Activated CD4-positive, alpha-beta T cell treated with anti-CD3 and anti-CD28 coated beads, Interleukin-2, amount 50 U/mL, for 48 hours (primary cell): Measurements from ENCODE around the gene ANKRD2.

Experiments
- DNase-seq, 2 experiments: peaks; one replicate each; pipeline ENCODE4 v3.0.0-alpha.2; 2020

The ANKRD2 gene

GRCh38 chr10:97598407-97599271 is 26.1 kb downstream of the ANKRD2 start:
- no peak for DNase-seq

DNA sequence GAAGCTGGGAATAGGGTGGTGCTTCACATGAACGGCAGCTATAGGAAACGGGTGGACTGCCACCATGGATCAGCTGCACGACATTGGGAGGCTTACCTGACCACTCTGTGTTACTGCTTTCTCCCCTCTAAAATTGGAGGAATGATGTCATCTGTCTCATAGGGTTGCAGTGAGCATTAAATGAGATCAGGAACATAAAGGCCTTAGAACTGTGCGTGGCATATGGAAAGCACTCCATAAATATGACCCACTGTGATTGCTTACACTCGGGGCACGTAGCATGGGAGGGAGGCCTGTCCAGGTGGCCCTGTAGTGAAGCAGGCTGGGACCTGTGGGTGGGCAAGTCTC is 26.7 kb downstream of the ANKRD2 start:
- DNase-seq = no peak

DNA sequence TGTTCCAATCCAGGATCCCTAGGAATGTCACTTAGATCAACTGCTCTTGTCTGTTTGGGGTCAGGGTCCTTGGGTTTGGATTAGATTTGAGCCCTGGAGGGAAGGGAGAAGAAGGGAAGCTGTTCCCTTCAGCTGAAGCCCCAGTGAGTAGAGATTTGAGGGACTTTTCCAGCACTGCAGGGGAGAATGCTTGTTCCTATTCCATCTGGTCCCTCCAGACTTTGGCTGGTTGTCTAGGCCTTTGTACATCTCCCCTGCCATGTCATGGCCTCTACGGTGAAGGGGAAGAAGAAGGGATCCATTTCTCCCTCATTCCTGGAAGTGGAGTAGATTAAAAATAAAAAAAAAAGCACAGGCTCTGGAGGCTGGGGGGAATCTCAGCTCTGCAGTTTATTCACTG is 28.0 kb downstream of the ANKRD2 start:
- DNase-seq = no peak

DNA sequence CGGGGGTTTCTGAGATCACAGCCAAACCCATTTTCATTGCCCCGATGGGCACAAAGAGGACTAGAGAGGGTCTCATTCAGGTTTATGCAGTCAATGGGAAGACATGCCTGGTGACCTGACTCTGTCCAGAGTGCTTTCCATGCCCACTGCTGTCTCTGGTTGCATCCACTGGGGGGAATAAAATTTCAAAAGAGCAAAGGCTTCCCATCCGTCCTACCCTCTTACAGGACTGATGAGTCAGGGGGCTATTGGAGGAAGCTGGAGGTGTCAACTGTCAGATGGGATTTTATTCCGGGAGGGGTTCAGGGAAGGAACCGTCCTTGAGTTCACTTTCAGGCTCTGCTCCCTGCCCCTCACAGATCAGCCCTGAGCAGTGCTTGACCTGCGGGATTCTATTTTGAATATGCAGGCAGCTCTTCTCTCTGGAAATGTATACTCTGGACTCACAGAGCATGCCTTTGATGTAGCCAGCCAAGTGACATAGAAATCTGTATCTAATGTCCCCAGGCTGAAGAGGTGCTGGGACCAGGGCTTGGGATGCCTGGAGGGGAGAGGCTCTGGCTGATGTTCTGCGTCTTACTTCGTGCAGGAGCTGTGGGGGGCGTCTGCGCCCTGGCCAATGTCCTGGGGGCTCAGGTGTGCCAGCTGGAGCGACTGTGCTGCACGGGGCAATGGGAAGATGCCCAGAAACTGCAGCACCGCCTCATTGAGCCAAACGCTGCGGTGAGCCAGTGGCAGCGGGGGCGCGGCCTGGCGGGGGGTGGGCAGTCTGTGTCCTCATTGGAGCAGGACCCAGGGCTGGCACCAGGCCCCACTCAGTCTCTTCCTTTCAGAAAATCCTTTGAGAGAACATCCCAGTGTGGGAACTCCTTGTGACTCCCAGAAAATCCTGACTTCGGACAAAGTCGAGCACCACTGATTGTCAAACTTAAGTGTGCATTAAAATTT is 29.0 kb downstream of the ANKRD2 start:
- no peak for DNase-seq

DNA sequence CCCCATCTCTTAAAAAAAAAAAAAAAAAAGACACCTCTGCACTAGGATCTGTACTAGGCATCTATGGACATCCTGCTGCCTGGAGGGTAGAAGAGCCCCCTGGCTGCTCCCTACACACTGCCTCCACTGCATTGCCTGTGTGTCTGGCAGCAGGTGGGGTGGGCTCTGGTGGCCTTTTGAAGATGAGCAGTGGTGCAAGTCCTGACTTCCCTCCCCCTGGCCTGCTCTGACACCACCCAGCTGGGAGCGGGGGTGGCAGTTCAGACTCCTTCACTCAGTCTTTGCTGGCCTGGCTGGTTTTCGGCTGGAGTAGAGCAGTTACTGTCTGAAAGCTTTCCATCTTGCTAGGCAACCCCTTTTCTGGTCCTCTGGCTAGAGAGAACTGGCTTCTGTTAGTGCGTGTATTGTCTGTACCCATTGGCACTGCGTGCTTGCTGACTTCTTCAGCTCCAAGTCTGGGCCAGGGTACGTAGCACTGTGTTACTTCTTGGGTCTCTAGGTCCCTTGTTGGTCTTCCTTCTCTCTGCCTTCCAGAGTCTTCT is 34.6 kb downstream of the ANKRD2 start:
- no peak for DNase-seq

GRCh38 chr10:97608991-97609561 is 36.5 kb downstream of the ANKRD2 start:
- no peak for DNase-seq

DNA sequence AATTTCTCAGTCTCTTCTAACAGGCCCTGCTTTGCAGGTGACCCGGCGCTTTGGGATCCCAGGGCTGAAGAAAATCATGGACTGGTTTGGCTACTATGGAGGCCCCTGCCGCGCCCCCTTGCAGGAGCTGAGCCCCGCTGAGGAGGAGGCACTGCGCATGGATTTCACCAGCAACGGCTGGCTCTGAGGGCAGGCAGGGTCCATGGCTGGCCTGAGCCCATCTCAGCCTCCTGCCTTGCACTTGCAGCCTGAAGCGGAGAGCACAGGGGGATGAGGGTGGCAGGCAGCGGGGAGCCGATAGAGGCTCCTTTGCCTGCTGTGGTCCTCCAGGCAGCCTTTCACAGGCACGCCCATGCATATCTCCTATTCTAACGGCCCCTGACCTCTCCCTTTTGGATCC is 38.9 kb downstream of the ANKRD2 start:
- DNase-seq = no peak

DNA sequence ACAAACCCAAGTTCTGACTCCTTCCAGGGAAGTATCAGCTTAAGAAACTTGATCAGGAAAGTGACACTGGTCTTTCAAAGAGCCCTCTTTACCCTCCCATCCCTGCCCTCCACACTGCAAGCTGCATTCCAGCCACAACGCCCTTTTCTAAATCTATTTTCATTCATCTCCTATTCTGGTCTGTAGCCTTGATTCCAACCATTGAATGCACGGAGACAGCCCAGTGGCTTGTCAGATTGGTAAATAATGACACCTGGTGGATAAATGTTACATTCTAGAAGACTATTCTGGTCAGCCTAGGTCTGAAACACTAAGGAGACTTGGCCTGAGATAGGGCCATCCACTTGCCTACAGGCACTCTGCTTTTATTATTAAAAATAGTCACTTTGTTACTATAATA is 39.8 kb downstream of the ANKRD2 start:
- DNase-seq = no peak

- DNase-seq = no peak
Measured at GRCh38 chr10:97618285-97618684, 45.7 kb downstream of the ANKRD2 start.

DNA sequence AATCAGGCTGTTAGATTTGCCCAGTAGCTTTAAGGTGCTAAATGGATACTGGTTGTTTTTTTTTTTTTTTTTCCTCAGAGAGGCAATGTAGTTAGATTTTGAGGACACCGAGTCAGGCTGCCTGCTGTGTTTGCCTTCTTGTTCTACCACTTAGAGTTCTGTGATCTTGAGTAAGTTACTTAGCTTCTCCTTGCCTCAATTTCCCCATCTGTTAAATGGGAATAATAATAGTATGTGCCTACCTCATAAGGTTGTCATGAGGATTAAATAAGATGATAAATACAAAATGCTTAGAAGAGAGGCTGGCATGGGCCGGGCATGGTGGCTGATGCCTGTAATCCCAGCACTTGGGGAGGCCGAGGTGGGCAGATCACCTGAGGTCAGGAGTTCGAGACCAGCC is 46.2 kb downstream of the ANKRD2 start:
- DNase-seq = no peak

DNA sequence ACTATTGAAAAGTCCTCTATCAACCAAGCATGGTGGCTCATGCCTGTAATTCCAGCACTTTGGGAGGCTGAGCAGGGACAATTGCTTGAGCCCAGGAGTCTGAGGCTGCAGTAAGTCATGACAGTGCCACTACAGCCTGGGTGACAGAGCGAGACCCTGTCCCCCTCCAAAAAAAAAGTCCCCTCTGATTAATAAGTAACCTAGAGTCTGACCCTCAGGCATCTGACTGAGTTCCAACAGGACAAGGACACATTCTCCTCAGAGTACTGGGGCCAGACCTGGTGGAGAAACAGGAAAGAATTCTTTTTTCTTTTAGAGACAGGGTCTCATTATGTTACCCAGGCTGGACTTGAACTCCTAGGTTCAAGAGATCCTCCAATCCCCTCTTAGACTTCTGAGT is 50.7 kb downstream of the ANKRD2 start:
- DNase-seq = no peak

DNA sequence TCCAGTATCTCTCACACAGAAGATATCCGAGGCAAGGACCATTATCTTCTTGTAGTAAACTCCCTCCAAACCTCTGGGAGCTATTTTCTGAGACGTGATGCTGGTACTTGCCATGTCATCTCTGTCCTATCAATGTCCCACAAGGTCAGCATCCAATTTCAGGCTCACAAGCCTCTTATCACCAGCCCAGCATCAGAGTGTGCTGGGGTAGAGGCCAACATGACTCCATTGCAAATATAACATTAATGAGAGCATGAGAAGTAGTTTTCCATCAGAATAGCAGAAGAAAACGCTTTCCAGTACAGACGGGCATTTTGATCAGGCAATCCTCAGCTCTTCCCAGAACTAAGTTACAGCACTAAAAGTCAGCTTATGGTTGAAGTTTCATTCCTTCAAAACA is 55.2 kb downstream of the ANKRD2 start:
- DNase-seq = no peak

DNA sequence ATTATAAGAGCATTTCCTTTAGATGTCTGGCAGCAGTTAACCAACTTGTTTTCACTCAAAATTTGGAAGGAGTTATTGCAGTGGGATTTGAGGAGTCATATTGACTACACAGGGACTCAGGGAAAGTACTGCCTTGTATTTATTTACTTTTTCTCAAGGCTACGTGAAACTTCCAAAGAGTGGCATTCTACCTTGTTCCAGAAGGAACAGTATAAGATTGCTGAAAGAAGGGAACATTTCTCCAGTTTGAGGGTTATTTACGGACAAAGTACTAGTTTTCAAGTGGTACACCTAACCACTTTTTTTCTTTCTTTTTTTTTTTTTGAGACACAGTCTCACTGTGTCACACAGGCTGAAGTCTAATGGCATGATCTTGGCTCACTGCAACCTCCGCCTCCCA is 55.6 kb downstream of the ANKRD2 start:
- no peak for DNase-seq

GRCh38 chr10:97629289-97629688 is 56.7 kb downstream of the ANKRD2 start:
- no peak for DNase-seq

DNA sequence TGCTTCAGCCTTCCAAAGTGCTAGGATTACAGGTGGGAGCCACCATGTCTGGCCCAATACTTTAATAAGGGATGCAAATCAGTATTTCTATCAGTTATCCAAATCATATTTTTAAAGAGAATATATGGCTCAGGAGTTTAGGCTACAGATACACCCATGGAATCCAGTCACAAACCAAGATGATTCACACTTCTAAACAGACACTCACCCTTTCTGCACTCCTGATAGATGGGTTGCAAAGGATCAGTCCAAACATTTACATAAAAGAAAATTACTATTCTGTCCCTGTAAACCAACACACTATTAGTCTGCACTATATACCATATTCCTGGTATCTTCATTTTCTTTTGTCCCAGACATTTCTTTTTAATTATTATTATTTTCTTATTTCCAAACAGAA is 58.5 kb downstream of the ANKRD2 start:
- no peak for DNase-seq

- peak; percentile 90 to 92 for DNase-seq
Measured at GRCh38 chr10:97632949-97633884, 60.6 kb downstream of the ANKRD2 start, which contains the start of gene MORN4. TSS of gene MORN4 (minus strand) at chr10:97633500. CDS start at chr10:97619653, 13,847 bp downstream.
